ENCODE data around the gene CDH3. TPM values are rescaled to one million over a fixed set of nuclear protein-coding genes. Genes with fewer than 3 reads are reported as not detected.

CDH3 gene
- polyA plus RNA-seq, 1 experiment, result not detected

DNA sequence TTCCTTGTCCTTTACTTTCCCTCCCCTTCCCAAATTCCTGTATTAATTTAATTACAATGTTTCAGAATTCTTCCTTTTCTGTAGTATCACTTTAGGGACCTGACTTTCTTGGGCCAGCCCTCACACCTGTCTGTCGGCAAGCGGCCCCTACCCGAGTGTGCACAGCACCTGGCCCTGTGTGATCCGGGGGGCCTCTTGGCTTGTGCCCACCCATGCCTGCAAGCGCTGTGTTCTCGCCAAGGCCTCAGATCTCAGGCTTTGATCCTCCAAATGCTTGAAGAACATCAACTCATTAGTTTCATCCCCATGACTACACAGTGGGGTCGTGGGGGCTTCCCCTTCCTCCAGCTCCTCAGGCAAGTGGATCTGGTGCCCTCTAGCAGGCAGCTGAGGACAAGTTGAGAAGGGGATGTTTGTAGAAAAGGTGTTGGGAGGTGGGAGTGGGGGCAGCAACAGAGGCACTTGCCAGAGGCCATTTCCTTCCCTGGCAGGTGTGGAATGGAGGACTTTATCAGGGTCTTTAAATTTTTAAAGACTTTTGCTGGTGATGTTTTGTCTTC lies 15.7 kb upstream of the CDH3 start:
- H3K4me3 ChIP-seq (ENCODE audit: low read depth, low read length), result no peak overlapping the region
- CTCF ChIA-PET, result no interaction called here
- POLR2A ChIA-PET, result no interaction called here
- H3K9me3 ChIP-seq (ENCODE audit: control insufficient read depth, insufficient read depth, low read length), result no peaks in the 10 kb centered on the region; the same call in 1 of the 2 replicates
- no peak for DNase-seq (ENCODE audit: low read depth, low spot score)
- TF ChIP-seq, protein P1, sequence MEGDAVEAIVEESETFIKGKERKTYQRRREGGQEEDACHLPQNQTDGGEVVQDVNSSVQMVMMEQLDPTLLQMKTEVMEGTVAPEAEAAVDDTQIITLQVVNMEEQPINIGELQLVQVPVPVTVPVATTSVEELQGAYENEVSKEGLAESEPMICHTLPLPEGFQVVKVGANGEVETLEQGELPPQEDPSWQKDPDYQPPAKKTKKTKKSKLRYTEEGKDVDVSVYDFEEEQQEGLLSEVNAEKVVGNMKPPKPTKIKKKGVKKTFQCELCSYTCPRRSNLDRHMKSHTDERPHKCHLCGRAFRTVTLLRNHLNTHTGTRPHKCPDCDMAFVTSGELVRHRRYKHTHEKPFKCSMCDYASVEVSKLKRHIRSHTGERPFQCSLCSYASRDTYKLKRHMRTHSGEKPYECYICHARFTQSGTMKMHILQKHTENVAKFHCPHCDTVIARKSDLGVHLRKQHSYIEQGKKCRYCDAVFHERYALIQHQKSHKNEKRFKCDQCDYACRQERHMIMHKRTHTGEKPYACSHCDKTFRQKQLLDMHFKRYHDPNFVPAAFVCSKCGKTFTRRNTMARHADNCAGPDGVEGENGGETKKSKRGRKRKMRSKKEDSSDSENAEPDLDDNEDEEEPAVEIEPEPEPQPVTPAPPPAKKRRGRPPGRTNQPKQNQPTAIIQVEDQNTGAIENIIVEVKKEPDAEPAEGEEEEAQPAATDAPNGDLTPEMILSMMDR (IDR thresholded peaks at IDR 0.05; ENCODE audit: low read depth, low read length), result no peak
- H3K27ac ChIP-seq (ENCODE audit: low read depth, low read length), result no peak overlapping the region
- H3K27me3 ChIP-seq (ENCODE audit: control insufficient read depth, insufficient read depth, low read length), result no peaks in the 10 kb centered on the region

DNA sequence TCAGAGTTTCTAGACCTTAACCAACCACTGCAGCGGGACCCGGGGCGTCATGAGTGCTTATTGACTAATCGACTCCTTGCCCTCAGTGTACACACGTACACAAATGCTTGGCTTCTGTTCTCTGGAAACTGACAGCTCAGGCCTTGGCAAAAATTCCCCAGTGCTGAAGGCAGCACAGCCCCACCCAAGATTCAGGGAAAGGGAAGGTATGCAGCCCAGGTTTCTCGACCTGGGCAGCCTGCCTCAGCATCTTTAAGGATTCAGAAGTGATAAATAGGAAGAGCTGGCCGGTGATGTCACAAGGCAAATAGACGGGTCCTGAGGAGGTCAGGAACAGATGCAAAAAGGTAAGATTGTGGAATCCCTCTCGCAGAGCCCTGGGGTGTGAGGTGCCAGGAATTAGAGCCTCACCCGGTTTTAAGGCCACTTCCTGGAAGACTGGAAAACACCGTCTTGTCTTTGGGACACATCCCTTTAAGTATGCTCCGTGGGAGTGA lies 9.0 kb upstream of the CDH3 start:
- DNase-seq (ENCODE audit: low read depth, low spot score), result no peak
- Histone ChIP-seq H3K4me3 (ENCODE audit: low read depth, low read length) (no peak overlapping the region), H3K27ac (ENCODE audit: low read depth, low read length) (no peak overlapping the region), H3K9me3 (ENCODE audit: control insufficient read depth, insufficient read depth, low read length) (no peaks in the 10 kb centered on the region), H3K27me3 (ENCODE audit: control insufficient read depth, insufficient read depth, low read length) (no peaks in the 10 kb centered on the region)
- ChIA-PET POLR2A (no interaction called here), CTCF (no interaction called here)
- TF ChIP-seq, protein P1 (IDR thresholded peaks at IDR 0.05; ENCODE audit: low read depth, low read length), result no peak

DNA sequence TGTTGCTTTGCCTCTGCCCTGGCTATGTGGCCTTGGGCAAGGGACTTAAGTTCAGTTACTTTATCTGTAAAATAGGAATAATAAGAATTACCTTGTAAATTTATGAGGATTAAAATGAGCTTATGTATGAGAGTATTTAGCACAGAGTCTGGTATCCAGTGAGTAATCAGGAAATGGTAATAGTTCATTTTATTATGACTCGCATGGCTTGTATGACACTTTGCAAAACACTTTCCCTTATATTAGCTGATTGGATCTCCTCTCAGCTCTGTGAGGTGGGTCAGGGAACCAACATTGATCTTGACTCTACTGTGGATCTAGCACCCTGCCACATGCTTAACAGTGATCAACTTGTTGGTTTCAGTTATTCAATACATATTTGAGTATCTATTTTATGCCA lies 8.3 kb upstream of the CDH3 start:
- Histone ChIP-seq H3K9me3 (ENCODE audit: control insufficient read depth, insufficient read depth, low read length) (no peaks in the 10 kb centered on the region), H3K27me3 (ENCODE audit: control insufficient read depth, insufficient read depth, low read length) (no peaks in the 10 kb centered on the region), H3K4me3 (ENCODE audit: low read depth, low read length) (no peak overlapping the region), H3K27ac (ENCODE audit: low read depth, low read length) (no peak overlapping the region)
- no peak for DNase-seq (ENCODE audit: low read depth, low spot score)
- POLR2A ChIA-PET, result no interaction called here
- TF ChIP-seq, protein P1 (IDR thresholded peaks at IDR 0.05; ENCODE audit: low read depth, low read length), result no peak
- CTCF ChIA-PET, result no interaction called here

DNA sequence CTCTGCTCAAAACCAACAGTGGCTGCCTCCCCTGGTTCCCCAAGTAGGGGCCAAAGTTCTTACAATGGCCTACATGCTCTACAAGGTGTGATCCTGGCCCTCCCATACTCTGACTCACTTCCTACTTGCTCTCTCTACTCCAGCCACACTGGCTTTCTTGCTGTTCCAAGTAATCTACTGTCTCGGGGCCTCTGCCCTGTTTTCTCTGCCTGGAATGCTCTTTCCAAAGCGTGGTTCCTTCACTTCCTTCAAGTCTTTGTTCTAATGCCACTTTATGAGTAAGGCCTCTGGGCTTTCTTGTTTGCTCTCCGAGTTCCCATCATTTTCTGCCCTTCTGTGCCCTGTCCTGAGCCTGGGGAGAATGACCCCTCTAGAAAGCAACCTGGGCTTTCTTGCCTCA lies 4.1 kb upstream of the CDH3 start:
- ChIA-PET POLR2A (no interaction called here), CTCF (no interaction called here)
- TF ChIP-seq, protein P1 (IDR thresholded peaks at IDR 0.05; ENCODE audit: low read depth, low read length), result no peak
- no peak for DNase-seq (ENCODE audit: low read depth, low spot score)
- H3K27me3 ChIP-seq (ENCODE audit: control insufficient read depth, insufficient read depth, low read length), result peaks cover 41% of the 10 kb centered on the region
- no peak overlapping the region for H3K27ac ChIP-seq (ENCODE audit: low read depth, low read length)
- H3K4me3 ChIP-seq (ENCODE audit: low read depth, low read length), result no peak overlapping the region
- peaks cover 10% of the 10 kb centered on the region; the same call in 1 of the 2 replicates for H3K9me3 ChIP-seq (ENCODE audit: control insufficient read depth, insufficient read depth, low read length)

DNA sequence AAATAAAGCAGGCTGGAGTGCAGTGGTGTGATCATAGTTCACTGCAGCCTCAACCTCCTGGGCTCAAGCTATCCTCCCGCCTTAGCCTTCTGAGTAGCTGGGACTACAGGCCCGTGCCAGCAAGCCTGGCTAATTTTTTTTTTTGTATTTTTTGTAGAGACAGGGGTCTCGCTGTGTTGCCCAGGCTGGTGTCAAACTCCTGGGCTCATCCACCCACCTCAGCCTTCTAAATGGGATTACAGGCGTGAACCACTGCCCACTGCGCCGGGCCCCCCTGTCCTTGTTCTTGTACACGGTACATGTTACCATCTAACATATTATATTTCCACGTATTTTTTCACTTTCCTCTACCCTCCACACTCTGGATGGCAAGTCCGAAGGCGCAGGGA lies 3.1 kb upstream of the CDH3 start:
- H3K27ac ChIP-seq (ENCODE audit: low read depth, low read length), result no peak overlapping the region
- H3K27me3 ChIP-seq (ENCODE audit: control insufficient read depth, insufficient read depth, low read length), result peaks cover 52% of the 10 kb centered on the region
- no peak for DNase-seq (ENCODE audit: low read depth, low spot score)
- TF ChIP-seq, protein P1 (IDR thresholded peaks at IDR 0.05; ENCODE audit: low read depth, low read length), result no peak
- CTCF ChIA-PET, result interaction anchor here (0.7 kb wide), 1 partner anchor 35 kb away, joined by 3 read pairs; no protein-coding TSS in a partner anchor
- POLR2A ChIA-PET, result no interaction called here
- H3K4me3 ChIP-seq (ENCODE audit: low read depth, low read length), result no peak overlapping the region
- peaks cover 13% of the 10 kb centered on the region; the same call in 1 of the 2 replicates for H3K9me3 ChIP-seq (ENCODE audit: control insufficient read depth, insufficient read depth, low read length)
